Hippocampal formation (tissue), 2 donors: Measurements from ENCODE around the gene ZNF488.
"Not testable (repeated sequence)": the region's sequence is repeated elsewhere in the genome, so short reads cannot be mapped to it uniquely, and the experiment has no call there.

Experiments used
- DNase-seq, 2 donors: peaks; one replicate each; lab custom pipeline; 2025; lab: John Stamatoyannopoulos, UW

The ZNF488 gene

GRCh38 chr10:47384148-47384921, at the start of gene ZNF488:
TSS of gene ZNF488 (minus strand) at chr10:47384293. CDS start at chr10:47368829, 15,464 bp downstream.
- peak; percentile 84 to 88 for DNase-seq

- no peak for DNase-seq
Measured at GRCh38 chr10:47425813-47426419, 41.8 kb upstream of the ZNF488 start.

GRCh38 chr10:47424231-47424630, 40.1 kb upstream of the ZNF488 start:
- DNase-seq = no peak

- no peak for DNase-seq
Measured at GRCh38 chr10:47423476-47423875, 39.4 kb upstream of the ZNF488 start.

- DNase-seq = no peak
Measured at GRCh38 chr10:47421057-47421952, 37.2 kb upstream of the ZNF488 start.

GRCh38 chr10:47420305-47421056, 36.4 kb upstream of the ZNF488 start:
- DNase-seq = no peak

GRCh38 chr10:47419421-47419820, 35.3 kb upstream of the ZNF488 start:
- DNase-seq = no peak

- no peak for DNase-seq
Measured at GRCh38 chr10:47418966-47419365, 34.9 kb upstream of the ZNF488 start.

GRCh38 chr10:47418321-47418720, 34.2 kb upstream of the ZNF488 start:
- no peak for DNase-seq

GRCh38 chr10:47416305-47417218, 32.5 kb upstream of the ZNF488 start:
- not testable (repeated sequence) for DNase-seq

- DNase-seq = no peak
Measured at GRCh38 chr10:47415520-47416304, 31.6 kb upstream of the ZNF488 start.

GRCh38 chr10:47414752-47415519, 30.8 kb upstream of the ZNF488 start:
- DNase-seq = no peak

GRCh38 chr10:47414227-47414592, 30.1 kb upstream of the ZNF488 start:
- DNase-seq = no peak

- no peak for DNase-seq
Measured at GRCh38 chr10:47413531-47414226, 29.6 kb upstream of the ZNF488 start.

- DNase-seq = no peak
Measured at GRCh38 chr10:47412869-47413268, 28.8 kb upstream of the ZNF488 start.

- DNase-seq = no peak
Measured at GRCh38 chr10:47412177-47412730, 28.2 kb upstream of the ZNF488 start.

- no peak for DNase-seq
Measured at GRCh38 chr10:47410862-47411261, 26.8 kb upstream of the ZNF488 start.

GRCh38 chr10:47410271-47410670, 26.2 kb upstream of the ZNF488 start:
- DNase-seq = no peak
